ENCODE data around the gene HOGA1.

DNA sequence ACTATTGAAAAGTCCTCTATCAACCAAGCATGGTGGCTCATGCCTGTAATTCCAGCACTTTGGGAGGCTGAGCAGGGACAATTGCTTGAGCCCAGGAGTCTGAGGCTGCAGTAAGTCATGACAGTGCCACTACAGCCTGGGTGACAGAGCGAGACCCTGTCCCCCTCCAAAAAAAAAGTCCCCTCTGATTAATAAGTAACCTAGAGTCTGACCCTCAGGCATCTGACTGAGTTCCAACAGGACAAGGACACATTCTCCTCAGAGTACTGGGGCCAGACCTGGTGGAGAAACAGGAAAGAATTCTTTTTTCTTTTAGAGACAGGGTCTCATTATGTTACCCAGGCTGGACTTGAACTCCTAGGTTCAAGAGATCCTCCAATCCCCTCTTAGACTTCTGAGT, 39.1 kb downstream of the HOGA1 start:
- TF ChIP-seq, protein P1, sequence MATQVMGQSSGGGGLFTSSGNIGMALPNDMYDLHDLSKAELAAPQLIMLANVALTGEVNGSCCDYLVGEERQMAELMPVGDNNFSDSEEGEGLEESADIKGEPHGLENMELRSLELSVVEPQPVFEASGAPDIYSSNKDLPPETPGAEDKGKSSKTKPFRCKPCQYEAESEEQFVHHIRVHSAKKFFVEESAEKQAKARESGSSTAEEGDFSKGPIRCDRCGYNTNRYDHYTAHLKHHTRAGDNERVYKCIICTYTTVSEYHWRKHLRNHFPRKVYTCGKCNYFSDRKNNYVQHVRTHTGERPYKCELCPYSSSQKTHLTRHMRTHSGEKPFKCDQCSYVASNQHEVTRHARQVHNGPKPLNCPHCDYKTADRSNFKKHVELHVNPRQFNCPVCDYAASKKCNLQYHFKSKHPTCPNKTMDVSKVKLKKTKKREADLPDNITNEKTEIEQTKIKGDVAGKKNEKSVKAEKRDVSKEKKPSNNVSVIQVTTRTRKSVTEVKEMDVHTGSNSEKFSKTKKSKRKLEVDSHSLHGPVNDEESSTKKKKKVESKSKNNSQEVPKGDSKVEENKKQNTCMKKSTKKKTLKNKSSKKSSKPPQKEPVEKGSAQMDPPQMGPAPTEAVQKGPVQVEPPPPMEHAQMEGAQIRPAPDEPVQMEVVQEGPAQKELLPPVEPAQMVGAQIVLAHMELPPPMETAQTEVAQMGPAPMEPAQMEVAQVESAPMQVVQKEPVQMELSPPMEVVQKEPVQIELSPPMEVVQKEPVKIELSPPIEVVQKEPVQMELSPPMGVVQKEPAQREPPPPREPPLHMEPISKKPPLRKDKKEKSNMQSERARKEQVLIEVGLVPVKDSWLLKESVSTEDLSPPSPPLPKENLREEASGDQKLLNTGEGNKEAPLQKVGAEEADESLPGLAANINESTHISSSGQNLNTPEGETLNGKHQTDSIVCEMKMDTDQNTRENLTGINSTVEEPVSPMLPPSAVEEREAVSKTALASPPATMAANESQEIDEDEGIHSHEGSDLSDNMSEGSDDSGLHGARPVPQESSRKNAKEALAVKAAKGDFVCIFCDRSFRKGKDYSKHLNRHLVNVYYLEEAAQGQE (IDR thresholded peaks at IDR 0.05; ENCODE audit: insufficient read depth in 1 of 2, low read depth in 2 of 2, low read length in 2 of 2): no peak
- TF ChIP-seq POLR2AphosphoS5 (IDR thresholded peaks at IDR 0.05; ENCODE audit: low read depth, low read length): no peak
- no peak for TF ChIP-seq TAF1 (IDR thresholded peaks at IDR 0.05; ENCODE audit: borderline replicate concordance, insufficient read depth, low read length)
- TF ChIP-seq SIN3A (IDR thresholded peaks at IDR 0.05; ENCODE audit: borderline replicate concordance, insufficient read depth, low read length): no peak

Measured in PFSK-1 (cell line).